Measurements from ENCODE around the gene OTUD3. TPM values are rescaled to one million over a fixed set of nuclear protein-coding genes. Genes with fewer than 3 reads are reported as not detected.
"Not testable (repeated sequence)": the region's sequence is repeated elsewhere in the genome, so short reads cannot be mapped to it uniquely, and the experiment has no call there.

The OTUD3 gene
- total RNA-seq, 1 donor = 5.8 TPM

- no peak overlapping the region for H3K4me3 ChIP-seq (ENCODE audit: low read depth, low read length)
- DNase-seq (ENCODE audit: low read depth) = no peak
- TF ChIP-seq CTCF (IDR thresholded peaks at IDR 0.05; ENCODE audit: insufficient read depth, low read length) = no peak
These were observed 35.9 kb upstream of the OTUD3 start for GRCh38 chr1:19846338-19846737.

DNA sequence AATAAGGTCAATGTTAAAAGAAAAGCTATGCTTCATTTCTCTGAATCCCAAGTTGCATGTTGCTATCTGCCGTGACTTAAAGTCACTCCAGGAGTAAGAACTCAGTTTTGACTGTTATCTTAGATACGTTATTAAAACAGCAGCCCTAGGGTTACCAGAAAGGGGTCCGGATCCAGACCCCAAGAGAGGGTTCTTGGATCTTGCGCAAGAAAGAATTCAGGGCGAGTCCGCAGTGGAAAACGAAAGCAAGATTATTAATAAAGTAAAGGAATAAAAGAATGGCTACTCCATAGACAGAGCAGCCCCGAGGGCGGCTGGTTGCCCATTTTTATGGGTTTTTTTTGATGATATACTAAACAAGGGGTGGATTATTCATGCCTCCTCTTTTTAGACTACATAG lies 34.9 kb upstream of the OTUD3 start:
- DNase-seq (ENCODE audit: low read depth); H3K4me3 ChIP-seq (ENCODE audit: low read depth, low read length): not testable (repeated sequence)

GRCh38 chr1:19849307-19849706 lies 32.9 kb upstream of the OTUD3 start:
- not testable (repeated sequence) for DNase-seq (ENCODE audit: low read depth); H3K4me3 ChIP-seq (ENCODE audit: low read depth, low read length)

DNA sequence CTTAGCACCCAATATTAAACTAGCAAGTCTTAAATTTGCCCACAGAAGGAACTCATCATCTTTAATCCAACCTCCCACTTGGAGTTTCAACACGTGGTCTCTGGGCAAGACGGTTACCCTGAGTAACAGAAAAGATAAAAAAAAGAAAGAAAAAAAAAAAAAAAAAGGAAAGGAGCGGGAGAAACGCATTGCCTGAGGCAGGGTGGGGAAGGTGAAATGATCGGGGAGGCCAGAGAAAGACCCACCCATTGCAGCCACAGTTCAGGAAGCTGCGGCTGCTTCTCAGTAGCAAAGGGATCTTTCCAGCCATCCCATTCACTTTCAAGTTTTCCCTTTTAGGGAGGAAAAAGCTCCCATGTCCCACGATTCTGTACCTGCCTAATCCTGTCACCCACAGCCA lies 32.0 kb upstream of the OTUD3 start:
- no peak for TF ChIP-seq CTCF (IDR thresholded peaks at IDR 0.05; ENCODE audit: insufficient read depth, low read length)
- no peak for DNase-seq (ENCODE audit: low read depth)
- no peak overlapping the region for H3K4me3 ChIP-seq (ENCODE audit: low read depth, low read length)

DNA sequence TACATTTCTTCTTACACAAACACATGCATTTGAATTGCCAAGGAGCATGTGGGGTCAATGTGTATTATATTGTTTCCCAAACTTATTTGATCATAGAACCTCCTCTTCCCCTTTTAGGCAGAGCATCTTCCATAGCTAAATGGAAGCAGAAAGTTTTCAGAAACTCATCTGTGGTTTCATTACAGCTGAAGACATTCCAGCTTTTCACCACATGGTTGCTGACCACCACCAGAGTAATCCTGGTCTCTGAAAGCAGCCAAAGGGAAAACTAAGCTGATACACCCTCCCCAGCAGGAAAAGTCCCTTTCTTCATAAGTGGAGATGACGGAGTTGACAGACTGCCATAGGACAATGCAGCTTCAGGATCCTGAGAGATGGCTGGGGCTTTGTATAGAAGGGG lies 30.2 kb upstream of the OTUD3 start:
- DNase-seq (ENCODE audit: low read depth) = no peak
- no peak overlapping the region for H3K4me3 ChIP-seq (ENCODE audit: low read depth, low read length)
- TF ChIP-seq CTCF (IDR thresholded peaks at IDR 0.05; ENCODE audit: insufficient read depth, low read length) = no peak

DNA sequence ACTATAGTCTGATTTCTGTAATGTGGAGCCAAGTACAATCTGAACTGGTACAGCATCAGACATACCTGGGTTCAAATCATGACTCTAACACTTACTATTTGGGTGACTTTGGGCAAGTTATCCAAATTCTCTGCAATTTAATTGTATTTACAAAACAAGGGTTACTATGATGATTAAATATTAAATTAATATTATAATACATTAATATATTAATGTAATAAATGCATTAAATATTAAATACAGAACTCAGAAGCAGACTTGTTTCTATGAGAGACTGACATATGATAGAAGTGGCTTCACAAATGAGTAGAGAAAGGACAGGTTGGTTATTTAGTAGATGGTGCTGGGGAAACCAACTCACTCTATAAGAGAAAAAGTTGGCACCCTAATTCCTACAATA lies 27.3 kb upstream of the OTUD3 start:
- no peak overlapping the region for H3K4me3 ChIP-seq (ENCODE audit: low read depth, low read length)
- TF ChIP-seq CTCF (IDR thresholded peaks at IDR 0.05; ENCODE audit: insufficient read depth, low read length) = no peak
- no peak for DNase-seq (ENCODE audit: low read depth)

- H3K4me3 ChIP-seq (ENCODE audit: low read depth, low read length) = no peak overlapping the region
- DNase-seq (ENCODE audit: low read depth) = no peak
- TF ChIP-seq CTCF (IDR thresholded peaks at IDR 0.05; ENCODE audit: insufficient read depth, low read length) = no peak
These were observed 23.3 kb upstream of the OTUD3 start for GRCh38 chr1:19858893-19859292.

- DNase-seq (ENCODE audit: low read depth) = no peak
- TF ChIP-seq CTCF (IDR thresholded peaks at IDR 0.05; ENCODE audit: insufficient read depth, low read length) = no peak
- H3K4me3 ChIP-seq (ENCODE audit: low read depth, low read length) = no peak overlapping the region
These were observed 22.3 kb upstream of the OTUD3 start for GRCh38 chr1:19859876-19860275.
